Measurements from ENCODE around the gene BANK1. TPM values are rescaled to one million over a fixed set of nuclear protein-coding genes. Genes with fewer than 3 reads are reported as not detected.

The BANK1 gene
- total RNA-seq, 4 donors from 2014 or later: 0.27 to 1.2 (median 0.51) TPM

GRCh38 chr4:101782546-101782945 lies 8.0 kb upstream of the BANK1 start:
- H3K36me3 ChIP-seq: no peaks in the 10 kb centered on the region

GRCh38 chr4:101784957-101785356 lies 5.6 kb upstream of the BANK1 start:
- H3K36me3 ChIP-seq: no peaks in the 10 kb centered on the region
- intact Hi-C loops (cut with DNase I): no loop called here
- no peak overlapping the region for H3K27ac ChIP-seq
- H3K27me3 ChIP-seq: no peaks in the 10 kb centered on the region
- no peaks in the 10 kb centered on the region for H3K9me3 ChIP-seq
- WGBS, 2 donors: 77 to 79% methylated on average over 1 of the region's 1 CpG
- no peak overlapping the region for H3K4me3 ChIP-seq
- no peak for DNase-seq
- TF ChIP-seq CTCF (IDR thresholded peaks at IDR 0.05): no peak
- no peak for TF ChIP-seq POLR2A (IDR thresholded peaks at IDR 0.05)
- no peaks in the 10 kb centered on the region for H3K4me1 ChIP-seq

More at GRCh38 chr4:101782546-101782945, 8.0 kb upstream of the BANK1 start:
- 66 to 77% methylated on average over 2 of the region's 2 CpGs for WGBS, 2 donors
- Histone ChIP-seq H3K9me3 (no peaks in the 10 kb centered on the region), H3K27me3 (no peaks in the 10 kb centered on the region), H3K4me1 (no peaks in the 10 kb centered on the region), H3K27ac (no peak overlapping the region), H3K4me3 (no peak overlapping the region)
- no peak for DNase-seq
- no peak for TF ChIP-seq CTCF (IDR thresholded peaks at IDR 0.05)
- TF ChIP-seq POLR2A (IDR thresholded peaks at IDR 0.05): no peak
- intact Hi-C loops (cut with DNase I): no loop called here

GRCh38 chr4:101785486-101785885 lies 5.0 kb upstream of the BANK1 start:
- no peak overlapping the region for H3K27ac ChIP-seq
- no peaks in the 10 kb centered on the region for H3K9me3 ChIP-seq
- no peaks in the 10 kb centered on the region for H3K36me3 ChIP-seq
- WGBS, 2 donors: 75 to 77% methylated on average over 1 of the region's 1 CpG
- peaks cover 0 to 2% (median 0%) of the 10 kb centered on the region in 4 donors for H3K27me3 ChIP-seq
- TF ChIP-seq CTCF (IDR thresholded peaks at IDR 0.05) (no peak), POLR2A (IDR thresholded peaks at IDR 0.05) (no peak)
- H3K4me1 ChIP-seq: peaks cover 0 to 2% (median 0%) of the 10 kb centered on the region in 3 donors
- no peak for DNase-seq
- intact Hi-C loops (cut with DNase I): no loop called here
- no peak overlapping the region for H3K4me3 ChIP-seq

GRCh38 chr4:101787701-101788316 lies 2.7 kb upstream of the BANK1 start:
- Histone ChIP-seq H3K9me3 (no peaks in the 10 kb centered on the region), H3K4me1 (peaks cover 0 to 11% (median 4%) of the 10 kb centered on the region in 3 donors), H3K27me3 (peaks cover 0 to 11% (median 0%) of the 10 kb centered on the region in 4 donors), H3K4me3 (no peak overlapping the region), H3K36me3 (no peaks in the 10 kb centered on the region), H3K27ac (no peak overlapping the region)
- intact Hi-C loops (cut with DNase I): no loop called here
- DNase-seq: no peak
- TF ChIP-seq POLR2A (IDR thresholded peaks at IDR 0.05): no peak
- TF ChIP-seq CTCF (IDR thresholded peaks at IDR 0.05): no peak
- WGBS, 2 donors: 87 to 91% methylated on average over 4 of the region's 4 CpGs

GRCh38 chr4:101791182-101791558 lies 640 bp downstream of the BANK1 start:
- no peaks in the 10 kb centered on the region for H3K9me3 ChIP-seq
- 19 to 48% methylated on average over 12 of the region's 12 CpGs for WGBS, 2 donors
- H3K4me3 ChIP-seq: peak overlapping the region; percentile 40 to 72 (median 56)
- no peak for TF ChIP-seq CTCF (IDR thresholded peaks at IDR 0.05)
- intact Hi-C loops (cut with DNase I): no loop called here
- H3K27ac ChIP-seq: peak overlapping the region in 1 of 4 donors; percentile 61
- peaks cover 0 to 11% (median 4%) of the 10 kb centered on the region in 3 donors for H3K4me1 ChIP-seq
- DNase-seq: no peak
- H3K27me3 ChIP-seq: peaks cover 0 to 11% (median 0%) of the 10 kb centered on the region in 4 donors
- no peaks in the 10 kb centered on the region for H3K36me3 ChIP-seq
